ENCODE measurements around the gene PMM1. TPM values are rescaled to one million over a fixed set of nuclear protein-coding genes. Genes with fewer than 3 reads are reported as not detected.

Gene PMM1
- total RNA-seq, 1 experiment from 2014 or later: 26.8 TPM

DNA sequence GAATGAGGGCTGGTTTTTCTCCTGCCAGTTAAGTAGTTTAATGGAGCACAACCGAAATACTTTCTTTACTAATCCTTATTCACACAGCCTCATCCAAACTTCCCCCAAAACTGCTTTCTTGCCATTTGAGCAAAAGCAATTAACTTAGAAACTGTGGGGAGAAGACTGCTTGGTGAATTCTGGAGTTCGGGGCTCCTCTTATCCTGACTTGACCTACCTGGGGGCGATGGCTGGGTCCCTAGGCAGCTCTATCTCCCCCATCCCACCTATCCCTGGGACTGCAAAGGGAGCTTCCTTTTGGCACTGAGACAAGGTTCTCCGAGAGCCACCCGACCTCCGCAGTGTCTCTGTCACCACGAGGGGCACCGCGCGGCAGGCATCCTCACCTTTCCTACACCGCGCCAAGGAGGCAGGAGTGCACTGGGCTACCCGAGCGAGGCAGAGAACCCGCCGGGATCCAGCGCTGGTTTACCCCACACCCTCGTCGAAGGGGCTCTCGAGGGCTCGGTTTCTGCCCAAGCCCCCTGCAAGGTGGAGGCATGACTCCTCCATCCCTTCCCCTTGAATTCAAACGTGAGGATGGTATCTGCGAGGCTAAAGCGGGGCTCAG is 30.4 kb upstream of the PMM1 start:
- intact Hi-C loops (cut with micrococcal nuclease; ENCODE audit: unreplicated experiment): no loop called here
- ChIA-PET CTCF (no interaction called here), POLR2A (ENCODE audit: low non-redundant PET) (interaction anchor here (0.6 kb wide), 1 partner anchor 299 kb away, joined by 3 read pairs; no protein-coding TSS in a partner anchor)
- peaks cover 27% of the 10 kb centered on the region for H3K36me3 ChIP-seq (ENCODE audit: insufficient read depth, low read length, poor library complexity, severe bottlenecking)
- H3K27ac ChIP-seq (ENCODE audit: low read depth, low read length, poor library complexity, severe bottlenecking): peak overlapping the region; percentile 98
- H3K27me3 ChIP-seq (replicated peaks; ENCODE audit: insufficient read depth, low read depth, low read length, poor library complexity): no peaks in the 10 kb centered on the region
- DNase-seq (ENCODE audit: low spot score): peak; percentile 42
- TF ChIP-seq, protein P1, sequence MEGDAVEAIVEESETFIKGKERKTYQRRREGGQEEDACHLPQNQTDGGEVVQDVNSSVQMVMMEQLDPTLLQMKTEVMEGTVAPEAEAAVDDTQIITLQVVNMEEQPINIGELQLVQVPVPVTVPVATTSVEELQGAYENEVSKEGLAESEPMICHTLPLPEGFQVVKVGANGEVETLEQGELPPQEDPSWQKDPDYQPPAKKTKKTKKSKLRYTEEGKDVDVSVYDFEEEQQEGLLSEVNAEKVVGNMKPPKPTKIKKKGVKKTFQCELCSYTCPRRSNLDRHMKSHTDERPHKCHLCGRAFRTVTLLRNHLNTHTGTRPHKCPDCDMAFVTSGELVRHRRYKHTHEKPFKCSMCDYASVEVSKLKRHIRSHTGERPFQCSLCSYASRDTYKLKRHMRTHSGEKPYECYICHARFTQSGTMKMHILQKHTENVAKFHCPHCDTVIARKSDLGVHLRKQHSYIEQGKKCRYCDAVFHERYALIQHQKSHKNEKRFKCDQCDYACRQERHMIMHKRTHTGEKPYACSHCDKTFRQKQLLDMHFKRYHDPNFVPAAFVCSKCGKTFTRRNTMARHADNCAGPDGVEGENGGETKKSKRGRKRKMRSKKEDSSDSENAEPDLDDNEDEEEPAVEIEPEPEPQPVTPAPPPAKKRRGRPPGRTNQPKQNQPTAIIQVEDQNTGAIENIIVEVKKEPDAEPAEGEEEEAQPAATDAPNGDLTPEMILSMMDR (conservative IDR thresholded peaks at IDR 0.05; ENCODE audit: low read depth, low read length): no peak
- no peak for TF ChIP-seq EZH2 (IDR thresholded peaks at IDR 0.05; ENCODE audit: borderline replicate concordance, low read depth, low read length, poor library complexity, severe bottlenecking)
- peaks cover 19% of the 10 kb centered on the region for H3K4me1 ChIP-seq (ENCODE audit: insufficient read depth, low read length, poor library complexity, severe bottlenecking)
- no TSS peak for BruUV-seq (replicated peaks)
- H3K9me3 ChIP-seq (ENCODE audit: low read depth, low read length, poor library complexity, severe bottlenecking): no peaks in the 10 kb centered on the region
- peak overlapping the region; percentile 88 for H3K4me3 ChIP-seq (ENCODE audit: low read depth, low read length, poor library complexity, severe bottlenecking)

DNA sequence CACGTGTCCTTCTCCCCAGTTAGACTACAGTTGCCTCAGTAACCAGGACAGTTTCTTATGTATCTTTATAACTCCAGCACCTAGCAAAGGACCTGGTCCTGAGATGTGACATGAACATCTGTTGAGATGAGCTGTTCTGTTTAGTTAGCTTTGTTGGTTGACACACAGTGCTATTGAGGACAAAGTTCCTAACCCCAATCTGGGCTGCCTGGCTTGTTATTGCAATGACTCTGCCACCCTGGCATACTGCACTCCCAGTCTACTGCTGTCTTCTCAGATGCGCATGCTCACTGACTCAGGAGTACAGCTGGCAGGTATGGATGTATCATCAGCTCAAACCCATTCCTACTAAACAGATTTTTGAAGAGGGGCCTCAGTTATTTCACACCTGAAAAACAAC is 23.8 kb upstream of the PMM1 start:
- intact Hi-C loops (cut with micrococcal nuclease; ENCODE audit: unreplicated experiment): no loop called here
- TF ChIP-seq EZH2 (IDR thresholded peaks at IDR 0.05; ENCODE audit: borderline replicate concordance, low read depth, low read length, poor library complexity, severe bottlenecking): no peak
- TF ChIP-seq, protein P1 (conservative IDR thresholded peaks at IDR 0.05; ENCODE audit: low read depth, low read length): no peak
- H3K27ac ChIP-seq (ENCODE audit: low read depth, low read length, poor library complexity, severe bottlenecking): no peak overlapping the region
- no TSS peak for BruUV-seq (replicated peaks)
- no peaks in the 10 kb centered on the region for H3K27me3 ChIP-seq (replicated peaks; ENCODE audit: insufficient read depth, low read depth, low read length, poor library complexity)
- no peaks in the 10 kb centered on the region for H3K4me1 ChIP-seq (ENCODE audit: insufficient read depth, low read length, poor library complexity, severe bottlenecking)
- H3K9me3 ChIP-seq (ENCODE audit: low read depth, low read length, poor library complexity, severe bottlenecking): no peaks in the 10 kb centered on the region
- POLR2A ChIA-PET (ENCODE audit: low non-redundant PET): interaction anchor here (0.6 kb wide), 1 partner anchor 42 kb away, joined by 6 read pairs; no protein-coding TSS in a partner anchor
- DNase-seq (ENCODE audit: low spot score): no peak
- no peak overlapping the region for H3K4me3 ChIP-seq (ENCODE audit: low read depth, low read length, poor library complexity, severe bottlenecking)
- CTCF ChIA-PET: no interaction called here
- no peaks in the 10 kb centered on the region for H3K36me3 ChIP-seq (ENCODE audit: insufficient read depth, low read length, poor library complexity, severe bottlenecking)

DNA sequence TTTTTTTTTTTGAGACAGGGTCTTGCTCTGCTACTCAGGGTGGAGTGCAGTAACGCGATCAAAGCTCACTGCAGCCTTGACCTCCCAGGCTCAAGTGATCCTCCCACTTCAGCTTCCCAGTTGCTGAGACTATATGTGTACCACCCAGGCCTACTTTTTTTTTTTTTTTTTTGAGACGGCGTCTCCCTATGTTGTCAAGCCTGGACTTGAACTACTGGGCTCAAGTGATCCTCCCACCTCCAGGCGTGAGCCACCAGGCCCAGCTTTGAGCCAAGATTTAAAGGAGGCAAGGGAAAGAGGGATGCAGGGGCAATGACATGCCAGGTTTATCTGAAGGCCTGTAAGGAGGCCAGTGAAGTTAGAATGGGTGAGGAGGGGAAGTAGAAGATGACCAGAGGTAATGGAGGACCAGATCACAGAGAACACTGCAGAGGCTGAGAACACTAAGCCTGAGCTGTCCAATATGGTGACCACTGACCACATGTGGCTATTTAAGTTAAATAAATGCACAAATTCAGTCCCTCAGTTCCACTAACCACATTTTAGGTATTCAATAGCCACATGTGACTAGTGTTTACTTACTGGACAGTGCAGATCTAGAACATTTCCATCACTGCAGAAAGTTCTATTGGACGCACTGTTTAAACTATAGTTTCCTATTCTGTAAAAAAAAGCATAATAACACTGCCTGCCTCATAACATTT is 23.1 kb upstream of the PMM1 start:
- CTCF ChIA-PET: no interaction called here
- Histone ChIP-seq H3K27ac (ENCODE audit: low read depth, low read length, poor library complexity, severe bottlenecking) (no peak overlapping the region), H3K4me1 (ENCODE audit: insufficient read depth, low read length, poor library complexity, severe bottlenecking) (no peaks in the 10 kb centered on the region), H3K27me3 (replicated peaks; ENCODE audit: insufficient read depth, low read depth, low read length, poor library complexity) (no peaks in the 10 kb centered on the region), H3K4me3 (ENCODE audit: low read depth, low read length, poor library complexity, severe bottlenecking) (no peak overlapping the region), H3K9me3 (ENCODE audit: low read depth, low read length, poor library complexity, severe bottlenecking) (no peaks in the 10 kb centered on the region), H3K36me3 (ENCODE audit: insufficient read depth, low read length, poor library complexity, severe bottlenecking) (no peaks in the 10 kb centered on the region)
- TF ChIP-seq, protein P1 (conservative IDR thresholded peaks at IDR 0.05; ENCODE audit: low read depth, low read length): no peak
- no peak for TF ChIP-seq EZH2 (IDR thresholded peaks at IDR 0.05; ENCODE audit: borderline replicate concordance, low read depth, low read length, poor library complexity, severe bottlenecking)
- intact Hi-C loops (cut with micrococcal nuclease; ENCODE audit: unreplicated experiment): no loop called here
- POLR2A ChIA-PET (ENCODE audit: low non-redundant PET): interaction anchor here (0.6 kb wide), 1 partner anchor 90 kb away, joined by 5 read pairs; no protein-coding TSS in a partner anchor
- no peak for DNase-seq (ENCODE audit: low spot score)
- BruUV-seq (replicated peaks): no TSS peak
